ENCODE data around the gene SERINC5. TPM values are rescaled to one million over a fixed set of nuclear protein-coding genes. Genes with fewer than 3 reads are reported as not detected.

SERINC5 gene
- polyA plus RNA-seq, 3 donors, result 5.0 to 35.9 (median 7.3) TPM

GRCh38 chr5:80160242-80160641 lies 95.6 kb downstream of the SERINC5 start:
- peaks cover 1% of the 10 kb centered on the region for H3K4me1 Mint-ChIP-seq
- no peak overlapping the region for H3K4me3 Mint-ChIP-seq

GRCh38 chr5:80159133-80159815 lies 96.6 kb downstream of the SERINC5 start:
- no peaks in the 10 kb centered on the region for H3K27me3 ChIP-seq (ENCODE audit: control insufficient read depth in 2 of 2, insufficient read depth in 2 of 2, low read length in 2 of 2)
- no peaks in the 10 kb centered on the region for H3K9me3 ChIP-seq (replicated peaks in 1 of 2; ENCODE audit: control insufficient read depth in 1 of 2, insufficient read depth in 1 of 2, low read length in 2 of 2)
- Mint-ChIP-seq H3K4me1 (no peaks in the 10 kb centered on the region), H3K27me3 (ENCODE audit: low read depth in 3 of 3) (no peaks in the 10 kb centered on the region), H3K9me3 (peaks cover 0 to 6% (median 0%) of the 10 kb centered on the region in 7 donors), H3K36me3 (peaks cover 74 to 79% of the 10 kb centered on the region in 2 donors), H3K4me3 (no peak overlapping the region), H3K27ac (no peak overlapping the region)
- no peak overlapping the region for H3K9ac ChIP-seq (ENCODE audit: insufficient read depth, low read length, poor library complexity, severe bottlenecking)
- 100% methylated on average over 1 of the region's 3 CpGs for WGBS (ENCODE audit: insufficient coverage)
- intact Hi-C loops (cut with micrococcal nuclease), result no loop called here
- DNase-seq, result no peak
- no peak overlapping the region for H3K4me3 ChIP-seq (replicated peaks in 1 of 3; ENCODE audit: low read depth in 2 of 3, low read length in 3 of 3)
- no peak overlapping the region for H3K27ac ChIP-seq (ENCODE audit: low read depth in 1 of 2, low read length in 2 of 2)
- no peaks in the 10 kb centered on the region for H3K79me2 ChIP-seq (ENCODE audit: insufficient read depth, low read length)
- H4K20me1 ChIP-seq (ENCODE audit: insufficient read depth, low read length), result no peaks in the 10 kb centered on the region
- no peak overlapping the region for H3K4me2 ChIP-seq (replicated peaks; ENCODE audit: extremely low read depth, low read length, poor library complexity, severe bottlenecking)
- TF ChIP-seq CTCF (IDR thresholded peaks at IDR 0.05), result no peak
- no peaks in the 10 kb centered on the region for H3K4me1 ChIP-seq (ENCODE audit: control insufficient read depth in 1 of 2, insufficient read depth in 2 of 2, low read length in 2 of 2)
- H3K36me3 ChIP-seq (replicated peaks in 1 of 2; ENCODE audit: control insufficient read depth in 1 of 2, insufficient read depth in 2 of 2, low read length in 2 of 2), result peaks cover 21 to 87% of the 10 kb centered on the region in 2 donors
- H2AFZ ChIP-seq (ENCODE audit: insufficient read depth, low read depth, low read length, poor library complexity, severe bottlenecking), result no peak overlapping the region

More at GRCh38 chr5:80160242-80160641, 95.6 kb downstream of the SERINC5 start:
- H4K20me1 ChIP-seq (ENCODE audit: insufficient read depth, low read length), result no peaks in the 10 kb centered on the region
- no peaks in the 10 kb centered on the region for H3K4me1 ChIP-seq (ENCODE audit: control insufficient read depth in 1 of 2, insufficient read depth in 2 of 2, low read length in 2 of 2)
- no peak overlapping the region for H3K4me3 ChIP-seq (replicated peaks in 1 of 3; ENCODE audit: low read depth in 2 of 3, low read length in 3 of 3)
- H3K27me3 ChIP-seq (ENCODE audit: control insufficient read depth in 2 of 2, insufficient read depth in 2 of 2, low read length in 2 of 2), result no peaks in the 10 kb centered on the region
- H3K27ac ChIP-seq (ENCODE audit: low read depth in 1 of 2, low read length in 2 of 2), result no peak overlapping the region
- H3K4me2 ChIP-seq (replicated peaks; ENCODE audit: extremely low read depth, low read length, poor library complexity, severe bottlenecking), result no peak overlapping the region
- no peaks in the 10 kb centered on the region for H3K79me2 ChIP-seq (ENCODE audit: insufficient read depth, low read length)
- peaks cover 23 to 91% of the 10 kb centered on the region in 2 donors for H3K36me3 ChIP-seq (replicated peaks in 1 of 2; ENCODE audit: control insufficient read depth in 1 of 2, insufficient read depth in 2 of 2, low read length in 2 of 2)
- Mint-ChIP-seq H3K27ac (no peak overlapping the region), H3K9me3 (peaks cover 0 to 6% (median 0%) of the 10 kb centered on the region in 7 donors), H3K27me3 (ENCODE audit: low read depth in 3 of 3) (no peaks in the 10 kb centered on the region), H3K36me3 (peaks cover 74 to 81% of the 10 kb centered on the region in 2 donors)
- no peak overlapping the region for H2AFZ ChIP-seq (ENCODE audit: insufficient read depth, low read depth, low read length, poor library complexity, severe bottlenecking)
- intact Hi-C loops (cut with micrococcal nuclease), result no loop called here
- H3K9me3 ChIP-seq (replicated peaks in 1 of 2; ENCODE audit: control insufficient read depth in 1 of 2, insufficient read depth in 1 of 2, low read length in 2 of 2), result no peaks in the 10 kb centered on the region
- no CpG with 5 or more reads among the region's 3 CpGs for WGBS (ENCODE audit: insufficient coverage)
- no peak for DNase-seq
- no peak for TF ChIP-seq CTCF (IDR thresholded peaks at IDR 0.05)
- H3K9ac ChIP-seq (ENCODE audit: insufficient read depth, low read length, poor library complexity, severe bottlenecking), result no peak overlapping the region
